Ascending aorta (tissue), 2 donors: ENCODE data around the gene HEMGN. TPM values are rescaled to one million over a fixed set of nuclear protein-coding genes. Genes with fewer than 3 reads are reported as not detected.

ENCODE experiments used
- DNase-seq, 2 donors: peaks; one replicate each; pipeline ENCODE4 v3.0.0-alpha.2; 2019; ENCODE audit warnings: low spot score in 2 of 2
- H3K27ac ChIP-seq, 2 donors: fragments of 200-600 bp; sonication (generic); one replicate each; pipeline ENCODE4 v1.5.1; 2016 to 2017; ENCODE audit warnings: mild to moderate bottlenecking in 1 of 2
- H3K27me3 ChIP-seq: fragments of 200-600 bp; sonication (generic); one replicate; pipeline ENCODE4 v1.5.1; 2017
- H3K36me3 ChIP-seq, 2 donors: fragments of 200-600 bp; sonication (generic); one replicate each; pipeline ENCODE4 v1.5.1; 2016
- H3K4me1 ChIP-seq, 2 donors: fragments of 200-600 bp; sonication (generic); one replicate each; pipeline ENCODE4 v1.5.1; 2016 to 2017; ENCODE audit warnings: mild to moderate bottlenecking in 1 of 2
- H3K4me3 ChIP-seq, 2 donors: fragments of 200-600 bp; sonication (generic); one replicate each; pipeline ENCODE4 v1.5.1; 2016 to 2017; ENCODE audit warnings: mild to moderate bottlenecking in 1 of 2
- H3K9me3 ChIP-seq, 2 donors: fragments of 200-600 bp; sonication (generic); one replicate each; pipeline ENCODE4 v1.5.1; 2016
- CTCF ChIP-seq, 3 experiments: fragments of 200-600 bp in 2 of 3; fragments of 450-650 bp in 1 of 3; sonication (generic) in 2 of 3; IDR thresholded peaks; one replicate each; pipeline ENCODE4 v1.5.1; 2016 to 2019; ENCODE audit warnings: antibody characterized with exemption in 3 of 3, mild to moderate bottlenecking in 1 of 3, moderate library complexity in 1 of 3
- intact Hi-C: fragments of 100-400 bp; cut with DNase I; formaldehyde crosslinking; loops from one replicate; pipeline ENCODE4 v1.15.1; 2023
- total RNA-seq: library from RNA; depleted of rRNA; stranded (reverse); fragments of >200 nt; gene quantifications from one replicate; pipeline ENCODE4 v1.1.0, GENCODE V29; 2016

Gene HEMGN
- not detected for total RNA-seq

- Histone ChIP-seq H3K27me3 (no peaks in the 10 kb centered on the region), H3K36me3 (no peaks in the 10 kb centered on the region), H3K9me3 (no peaks in the 10 kb centered on the region), H3K4me3 (no peak within 1 kb of the TSS), H3K4me1 (no peaks in the 10 kb centered on the region), H3K27ac (no peak within 1 kb of the TSS)
- TF ChIP-seq CTCF (IDR thresholded peaks at IDR 0.05): no peak
- intact Hi-C loops: no loop called here
- no peak for DNase-seq
Observed at GRCh38 chr9:97938081-97938644, at the start of gene HEMGN. Gene HEMGN (minus strand): TSS chr9:97938172. CDS start chr9:97938136, 36 bp downstream.

DNA sequence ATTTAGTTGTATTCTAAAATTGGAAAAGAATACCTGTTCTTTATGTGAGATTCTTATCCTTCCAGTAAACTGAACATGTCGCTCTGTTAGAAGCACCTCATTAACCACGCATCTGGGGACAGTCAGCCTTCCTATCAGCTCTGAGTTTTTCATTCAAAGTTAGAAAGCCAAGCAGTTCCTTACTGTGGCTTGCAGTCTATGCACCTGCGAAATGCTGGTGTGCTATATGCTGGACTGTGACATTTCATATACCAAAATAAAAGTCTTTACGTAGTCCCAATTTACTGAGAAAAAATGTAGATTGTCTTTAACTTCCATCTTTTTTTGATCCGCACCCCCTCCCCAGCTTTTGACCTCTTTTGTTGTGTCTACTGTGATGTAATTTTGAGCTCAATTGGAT, 49.5 kb upstream of the HEMGN start:
- Histone ChIP-seq H3K27me3 (no peaks in the 10 kb centered on the region), H3K36me3 (no peaks in the 10 kb centered on the region), H3K4me1 (peaks cover 7 to 35% of the 10 kb centered on the region in 2 donors), H3K4me3 (no peak overlapping the region), H3K27ac (no peak overlapping the region), H3K9me3 (no peaks in the 10 kb centered on the region)
- intact Hi-C loops: loop anchor here (10.0 kb wide), 1 partner anchor 807 kb away; the partner anchor contains the start of gene ANKS6
- no peak for TF ChIP-seq CTCF (IDR thresholded peaks at IDR 0.05)
- no peak for DNase-seq

DNA sequence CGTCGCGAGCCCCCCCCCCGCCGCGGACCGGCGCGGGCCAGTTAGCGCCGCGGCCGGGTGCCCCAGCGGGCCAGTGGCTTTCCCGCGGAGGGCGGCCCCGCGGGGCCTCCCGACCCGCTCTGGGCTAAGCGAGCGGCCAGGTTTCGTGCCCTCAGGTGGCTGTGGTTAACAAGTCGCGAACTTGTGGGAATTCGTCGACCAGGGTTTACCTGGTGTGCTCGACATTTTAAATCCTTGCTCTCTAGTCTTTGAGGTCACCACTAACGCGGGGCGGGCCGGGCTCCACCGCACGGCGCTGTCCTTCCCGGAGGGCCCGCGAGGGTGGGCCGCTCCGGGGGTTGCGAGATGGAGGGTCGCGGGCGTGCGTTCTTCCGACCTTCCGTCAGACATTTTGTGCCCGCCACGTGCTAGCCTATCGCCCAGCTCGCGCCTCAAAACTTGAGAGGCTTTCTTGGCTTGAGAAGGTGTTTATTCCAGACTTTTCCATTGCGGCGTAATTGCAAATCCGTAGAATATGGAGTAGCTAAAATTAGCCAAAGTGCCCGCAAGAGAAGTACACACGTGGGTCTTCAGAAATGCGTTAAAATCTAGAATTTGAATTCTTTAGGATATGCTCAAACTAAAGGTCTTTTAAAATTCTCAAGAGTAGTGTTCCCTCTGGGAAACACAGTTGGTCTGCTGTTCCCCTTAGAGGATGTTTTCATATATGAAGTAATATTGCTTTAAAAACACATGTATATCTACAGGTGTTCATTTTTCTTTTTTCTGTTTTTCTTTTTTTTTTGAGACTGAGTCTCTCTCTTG, 47.3 kb upstream of the HEMGN start:
- no peaks in the 10 kb centered on the region for H3K9me3 ChIP-seq
- DNase-seq: no peak
- no peak for TF ChIP-seq CTCF (IDR thresholded peaks at IDR 0.05)
- H3K4me3 ChIP-seq: peak overlapping the region; percentile 86 to 91
- no peaks in the 10 kb centered on the region for H3K27me3 ChIP-seq
- peaks cover 7 to 29% of the 10 kb centered on the region in 2 donors for H3K4me1 ChIP-seq
- no peaks in the 10 kb centered on the region for H3K36me3 ChIP-seq
- intact Hi-C loops: loop anchor here (2.0 to 10.0 kb wide), 3 partner anchors 50 to 810 kb away; partner anchors contain the start of genes ANKS6 and TBC1D2
- H3K27ac ChIP-seq: peak overlapping the region; percentile 97 to 99

GRCh38 chr9:97984188-97985057, 46.5 kb upstream of the HEMGN start:
- Histone ChIP-seq H3K4me1 (peaks cover 7 to 23% of the 10 kb centered on the region in 2 donors), H3K27me3 (no peaks in the 10 kb centered on the region)
- intact Hi-C loops: loop anchor here (1.0 to 10.0 kb wide), 6 partner anchors 50 to 810 kb away; partner anchors contain the start of genes ANKS6, TBC1D2, TDRD7 and TRMO

More at GRCh38 chr9:97984188-97985057, 46.5 kb upstream of the HEMGN start:
- no peak for TF ChIP-seq CTCF (IDR thresholded peaks at IDR 0.05)
- Histone ChIP-seq H3K27ac (peak overlapping the region; percentile 97 to 99), H3K9me3 (no peaks in the 10 kb centered on the region), H3K4me3 (peak overlapping the region; percentile 86 to 91), H3K36me3 (no peaks in the 10 kb centered on the region)
- DNase-seq: peak; percentile 14 to 85
